GM18526 (cell line): ENCODE data around the gene ALLC.

Experiments
- POLR2A ChIP-seq: IDR thresholded peaks from 3 replicates; pipeline ENCODE4 v1.6.1; 2011; ENCODE audit not compliant: insufficient read length; ENCODE audit errors: extremely low read depth

Gene ALLC

GRCh38 chr2:3636586-3637310 is 21.3 kb upstream of the ALLC start:
- TF ChIP-seq POLR2A: no peak

- no peak for TF ChIP-seq POLR2A
Observed at GRCh38 chr2:3637311-3637675, 20.7 kb upstream of the ALLC start.

DNA sequence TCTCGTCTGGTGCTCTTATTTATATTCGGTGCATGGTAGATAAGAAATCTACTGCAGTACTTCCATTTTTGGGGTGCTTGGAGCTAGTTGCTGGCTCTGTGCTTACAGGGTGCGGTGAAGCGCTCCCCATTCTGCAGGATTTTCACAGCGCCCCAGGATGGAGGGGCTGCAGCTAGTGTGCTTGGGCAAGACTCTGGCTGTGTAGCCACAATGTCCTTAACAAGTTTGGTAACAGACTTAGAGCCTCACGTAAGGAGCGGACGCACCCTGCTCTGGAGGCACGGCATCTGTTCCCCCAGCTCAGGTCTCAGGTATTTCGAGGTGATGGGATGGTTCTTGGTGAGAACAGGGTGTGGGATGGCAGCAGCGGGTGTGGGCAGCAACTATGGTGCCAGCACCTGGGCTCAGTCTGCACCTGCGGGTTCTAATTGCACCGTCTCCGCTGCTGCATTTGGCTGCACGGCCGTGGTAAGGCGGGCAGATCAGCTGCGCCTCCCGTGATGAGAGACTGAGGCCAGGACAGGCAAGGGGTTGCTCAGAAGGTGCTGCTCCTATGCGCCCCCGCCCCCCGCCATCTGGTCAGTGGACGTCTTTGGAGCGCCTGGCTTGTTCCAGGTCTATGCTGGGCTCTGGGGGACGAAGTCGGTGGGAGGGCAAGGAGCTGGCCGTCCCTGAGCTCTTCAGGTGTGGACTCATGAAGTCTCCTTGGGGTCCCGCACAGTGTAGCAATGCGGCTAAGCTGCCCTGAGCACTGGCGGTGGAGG is 20.1 kb upstream of the ALLC start:
- no peak for TF ChIP-seq POLR2A

GRCh38 chr2:3638456-3638810 is 19.6 kb upstream of the ALLC start:
- no peak for TF ChIP-seq POLR2A

DNA sequence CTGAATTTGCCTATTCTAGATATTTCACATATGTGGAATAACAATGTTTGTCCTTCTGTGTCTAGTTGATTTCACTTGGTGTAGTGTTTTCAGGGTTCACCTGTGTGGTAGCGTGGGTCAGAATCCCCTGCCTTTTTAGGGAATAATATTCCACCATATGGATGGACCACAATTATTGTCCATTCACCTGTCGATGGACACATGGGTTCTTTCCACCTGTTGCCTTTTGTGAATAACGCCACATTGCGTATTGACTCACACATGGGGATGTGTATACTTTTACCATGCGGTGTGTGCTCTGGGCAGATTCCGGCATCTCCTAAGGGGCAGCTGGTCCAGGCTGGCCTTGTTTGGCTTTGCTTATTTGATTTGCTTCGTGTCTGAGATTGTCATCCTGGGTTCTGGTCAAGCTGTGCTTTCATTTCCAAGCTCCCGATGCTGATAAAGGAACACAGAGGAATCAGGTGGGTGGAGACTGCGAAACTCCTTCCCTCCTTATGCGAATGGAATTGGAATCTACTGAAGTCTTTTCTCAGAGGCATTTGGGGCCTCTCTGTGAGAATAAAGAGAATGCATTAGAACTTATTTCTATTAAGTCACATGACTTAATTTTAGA is 18.9 kb upstream of the ALLC start:
- TF ChIP-seq POLR2A: no peak

DNA sequence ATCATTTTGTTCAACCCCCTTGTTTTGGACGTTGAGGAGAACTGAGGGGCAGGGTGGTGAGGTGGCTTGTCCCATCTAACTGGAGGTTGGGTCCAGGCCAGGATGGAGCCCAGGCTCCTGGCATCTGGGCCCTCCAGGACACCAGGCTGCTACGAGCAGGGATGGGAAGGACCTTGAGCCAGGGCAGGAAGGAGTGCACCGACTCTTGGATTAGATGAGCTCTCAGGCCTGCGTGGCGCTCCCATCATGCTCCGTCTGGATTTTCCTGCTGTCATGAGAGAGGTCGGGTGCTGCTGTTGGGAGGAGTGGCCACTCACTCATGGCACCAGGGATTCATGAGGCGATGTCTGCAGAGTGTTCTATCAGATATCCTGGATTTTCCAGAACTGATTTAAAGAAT is 18.3 kb upstream of the ALLC start:
- TF ChIP-seq POLR2A: no peak

- TF ChIP-seq POLR2A: no peak
Observed at GRCh38 chr2:3641181-3641580, 16.8 kb upstream of the ALLC start.

- no peak for TF ChIP-seq POLR2A
Observed at GRCh38 chr2:3641841-3642421, 16.1 kb upstream of the ALLC start.

DNA sequence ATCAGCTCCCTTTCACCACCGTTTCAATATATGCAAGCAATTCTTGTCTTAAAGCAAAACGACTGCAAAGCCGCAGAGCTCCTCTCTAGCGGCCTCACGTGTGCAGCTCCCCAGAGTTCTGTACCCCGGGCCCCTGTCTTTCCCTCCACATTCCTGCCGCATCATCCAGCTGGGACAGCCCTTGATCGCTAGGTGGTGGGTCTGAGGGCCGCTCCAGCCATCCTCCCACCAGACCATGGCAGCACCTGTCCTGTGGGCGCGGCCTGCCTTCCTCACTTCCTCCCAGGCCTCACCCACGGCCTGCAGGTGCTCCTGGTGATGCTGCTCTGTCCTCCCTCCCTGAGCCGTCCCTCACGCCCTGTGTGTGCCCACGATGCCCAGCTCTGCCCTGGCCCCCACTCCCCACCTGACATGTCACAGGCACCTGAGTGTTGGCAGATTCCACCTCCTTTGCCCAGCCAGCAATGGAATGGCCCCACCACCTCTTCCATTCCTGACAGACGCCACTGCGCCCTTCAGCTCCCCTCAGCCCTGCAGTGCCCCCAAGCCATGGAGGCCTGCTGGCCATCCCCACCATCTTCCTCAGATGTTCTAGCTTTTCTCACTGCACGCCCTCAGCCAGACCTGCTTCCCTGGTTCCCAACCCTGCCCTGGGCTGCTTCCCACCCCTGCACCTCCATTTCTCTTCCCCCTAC is 15.3 kb upstream of the ALLC start:
- no peak for TF ChIP-seq POLR2A

GRCh38 chr2:3643371-3644245 is 14.4 kb upstream of the ALLC start:
- no peak for TF ChIP-seq POLR2A

- no peak for TF ChIP-seq POLR2A
Observed at GRCh38 chr2:3644246-3644525, 13.8 kb upstream of the ALLC start.

DNA sequence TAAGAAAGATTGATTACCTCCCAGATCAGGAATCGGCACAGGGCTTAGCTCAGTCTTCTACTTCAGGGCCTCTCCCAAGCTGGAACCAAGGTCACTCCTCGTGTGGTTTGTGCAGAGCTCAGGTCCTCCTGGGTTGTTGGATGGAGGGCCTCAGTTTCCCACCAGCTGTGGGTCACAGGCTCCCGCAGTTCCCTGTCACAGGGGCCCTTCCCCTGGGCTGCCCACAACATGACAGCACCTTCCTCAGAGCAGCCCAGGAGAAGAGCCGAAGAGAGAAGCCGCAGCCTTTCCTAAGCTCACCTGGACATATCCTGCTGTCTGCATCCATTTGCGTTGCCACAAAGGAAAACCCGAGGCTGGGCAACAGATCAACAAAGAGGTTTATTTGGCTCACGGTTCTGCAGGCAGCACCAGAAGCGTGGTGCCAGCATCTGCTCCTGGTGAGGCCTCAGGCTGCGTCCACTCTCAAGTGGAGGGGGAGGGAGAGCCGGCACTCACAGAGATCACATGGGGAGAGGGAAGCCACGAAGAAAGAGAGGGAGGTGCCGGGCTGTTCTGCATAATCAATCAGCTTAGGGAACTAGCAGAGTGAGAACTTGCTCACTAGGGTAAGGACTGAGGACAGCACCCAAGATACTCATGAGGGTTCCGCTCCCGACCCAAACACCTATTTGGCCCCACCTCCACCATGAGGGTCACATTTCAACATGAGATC is 13.0 kb upstream of the ALLC start:
- TF ChIP-seq POLR2A: no peak

DNA sequence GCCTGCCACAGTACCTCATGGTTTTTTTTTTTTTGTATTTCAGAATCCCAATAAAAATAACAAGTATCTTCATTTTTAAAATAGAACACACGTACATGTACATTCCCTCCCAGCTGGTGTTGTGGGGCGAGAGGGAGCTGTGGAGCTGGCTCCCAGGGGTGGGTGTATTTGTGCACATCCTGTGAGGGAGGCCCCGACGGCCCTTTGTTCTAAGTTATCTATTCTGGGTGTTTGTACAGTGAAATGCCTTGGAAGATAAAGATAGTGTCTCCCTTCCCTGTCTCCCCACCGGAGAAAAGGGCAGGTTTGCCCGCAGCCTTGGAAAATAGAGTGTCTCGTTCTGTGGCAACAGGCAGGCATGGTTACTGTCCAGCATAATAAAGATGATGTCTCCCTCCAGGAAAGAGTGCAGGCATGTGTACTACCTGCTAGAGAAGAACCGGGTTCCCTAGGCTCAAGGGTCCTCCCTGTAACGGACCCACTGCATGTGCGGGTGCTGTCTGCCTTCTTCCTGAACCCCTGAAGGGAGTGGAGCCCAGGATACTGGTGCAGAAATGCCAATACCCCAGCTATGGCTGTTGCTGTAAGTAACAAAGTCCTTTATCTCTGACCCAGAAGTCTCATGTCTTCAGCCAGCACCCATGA is 12.1 kb upstream of the ALLC start:
- no peak for TF ChIP-seq POLR2A

DNA sequence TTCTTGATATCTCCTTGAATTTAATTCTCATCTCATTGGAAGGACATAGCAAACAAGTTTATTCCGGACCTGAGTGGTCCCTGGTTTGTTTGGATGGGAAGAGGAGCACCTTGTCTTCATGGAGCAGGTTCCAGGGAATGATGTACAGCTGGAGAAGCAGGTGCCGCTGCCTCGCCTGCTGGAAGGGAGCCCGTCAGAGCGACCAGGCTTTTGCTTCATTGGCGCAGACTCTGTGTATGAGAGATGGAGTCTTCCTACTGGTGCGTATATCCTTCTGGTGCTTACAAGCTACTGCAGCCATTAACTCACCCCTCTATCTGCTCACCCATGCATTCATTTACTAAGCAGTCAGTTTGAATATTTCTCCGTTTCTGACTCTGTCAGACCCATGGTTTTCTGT is 11.6 kb upstream of the ALLC start:
- no peak for TF ChIP-seq POLR2A

DNA sequence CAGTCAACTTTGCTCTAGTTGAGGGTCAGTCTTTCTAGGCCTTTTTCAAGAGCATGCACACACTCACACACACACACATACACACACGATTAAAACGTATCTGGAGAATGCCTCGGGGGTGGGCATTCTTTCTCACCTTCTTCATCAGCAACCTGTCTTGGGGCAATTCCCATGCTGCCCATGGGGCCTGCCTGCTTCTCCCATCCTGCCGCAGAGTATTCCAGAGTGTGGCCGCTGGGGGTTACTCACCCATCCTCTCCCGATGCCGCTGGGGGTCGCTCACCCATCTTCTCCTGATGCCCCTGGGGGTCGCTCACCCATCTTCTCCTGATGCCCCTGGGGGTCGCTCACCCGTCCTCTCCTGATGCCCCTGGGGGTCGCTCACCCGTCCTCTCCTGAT is 10.8 kb upstream of the ALLC start:
- TF ChIP-seq POLR2A: no peak
